RWPE1 (cell line): ENCODE data around the gene BPIFB3.

Experiments used
- CTCF ChIA-PET: fragments of 350-600 bp; sonication (Branson Sonifier 250); formaldehyde crosslinking; extraction: SDS; loops from one replicate; lab custom pipeline; 2021; lab: Yijun Ruan, JAX
- POLR2A ChIA-PET: fragments of 400-600 bp; formaldehyde crosslinking; extraction: SDS; loops from one replicate; lab custom pipeline; 2020; ENCODE audit warnings: antibody characterized with exemption; ENCODE audit not compliant: low non-redundant PET; lab: Yijun Ruan, JAX
- DNase-seq: peaks from one replicate; pipeline ENCODE4 v3.0.0; 2012; ENCODE audit warnings: low spot score
- H3K27ac ChIP-seq: fragments of 450-650 bp; 2 replicates; pipeline ENCODE4 v1.5.1; 2017
- CTCF ChIP-seq: fragments of 450-650 bp; conservative IDR thresholded peaks from 2 replicates; pipeline ENCODE4 v1.5.1; 2017; ENCODE audit warnings: low read depth, mild to moderate bottlenecking

Gene BPIFB3

GRCh38 chr20:33016581-33017109, 37.1 kb upstream of the BPIFB3 start:
- DNase-seq, result no peak
- H3K27ac ChIP-seq, result no peak overlapping the region
- no peak for TF ChIP-seq CTCF
- ChIA-PET CTCF (no interaction called here), POLR2A (no interaction called here)

- ChIA-PET CTCF (interaction anchor here (0.6 to 1.1 kb wide), 4 partner anchors 13 to 1444 kb away, joined by 3 to 5 read pairs (median 3); partner anchors contain the start of gene SUN5), POLR2A (interaction anchor here (0.8 kb wide), 1 partner anchor 56 kb away, joined by 3 read pairs; no protein-coding TSS in a partner anchor)
- no peak for DNase-seq
- no peak overlapping the region for H3K27ac ChIP-seq
- TF ChIP-seq CTCF, result no peak
Observed at GRCh38 chr20:33017542-33017941, 36.2 kb upstream of the BPIFB3 start.

- POLR2A ChIA-PET, result interaction anchor here (0.8 kb wide), 1 partner anchor 55 kb away, joined by 3 read pairs; no protein-coding TSS in a partner anchor
- TF ChIP-seq CTCF, result no peak
- CTCF ChIA-PET, result interaction anchor here (0.6 to 1.1 kb wide), 4 partner anchors 12 to 78 kb away, joined by 3 to 5 read pairs (median 4); partner anchors contain the start of gene SUN5
- no peak for DNase-seq
- H3K27ac ChIP-seq, result no peak overlapping the region
Observed at GRCh38 chr20:33018169-33018931, 35.4 kb upstream of the BPIFB3 start.

GRCh38 chr20:33019465-33020277, 34.0 kb upstream of the BPIFB3 start:
- H3K27ac ChIP-seq, result no peak overlapping the region
- TF ChIP-seq CTCF, result no peak
- ChIA-PET CTCF (interaction anchor here (0.6 kb wide), 2 partner anchors 24 to 206 kb away, joined by 3 to 4 read pairs; no protein-coding TSS in a partner anchor), POLR2A (no interaction called here)
- DNase-seq, result no peak

- DNase-seq, result no peak
- no peak overlapping the region for H3K27ac ChIP-seq
- ChIA-PET POLR2A (no interaction called here), CTCF (interaction anchor here (0.6 kb wide), 3 partner anchors 10 to 207 kb away, joined by 3 to 5 read pairs (median 4); no protein-coding TSS in a partner anchor)
- TF ChIP-seq CTCF, result no peak
Observed at GRCh38 chr20:33020278-33021161, 33.2 kb upstream of the BPIFB3 start.
